Amygdala (tissue), 56 donors: ENCODE measurements around the gene WDR91.

Experiments
- DNase-seq, 56 donors: peaks; one replicate each; lab custom pipeline; 2025; lab: John Stamatoyannopoulos, UW

WDR91 gene

DNA sequence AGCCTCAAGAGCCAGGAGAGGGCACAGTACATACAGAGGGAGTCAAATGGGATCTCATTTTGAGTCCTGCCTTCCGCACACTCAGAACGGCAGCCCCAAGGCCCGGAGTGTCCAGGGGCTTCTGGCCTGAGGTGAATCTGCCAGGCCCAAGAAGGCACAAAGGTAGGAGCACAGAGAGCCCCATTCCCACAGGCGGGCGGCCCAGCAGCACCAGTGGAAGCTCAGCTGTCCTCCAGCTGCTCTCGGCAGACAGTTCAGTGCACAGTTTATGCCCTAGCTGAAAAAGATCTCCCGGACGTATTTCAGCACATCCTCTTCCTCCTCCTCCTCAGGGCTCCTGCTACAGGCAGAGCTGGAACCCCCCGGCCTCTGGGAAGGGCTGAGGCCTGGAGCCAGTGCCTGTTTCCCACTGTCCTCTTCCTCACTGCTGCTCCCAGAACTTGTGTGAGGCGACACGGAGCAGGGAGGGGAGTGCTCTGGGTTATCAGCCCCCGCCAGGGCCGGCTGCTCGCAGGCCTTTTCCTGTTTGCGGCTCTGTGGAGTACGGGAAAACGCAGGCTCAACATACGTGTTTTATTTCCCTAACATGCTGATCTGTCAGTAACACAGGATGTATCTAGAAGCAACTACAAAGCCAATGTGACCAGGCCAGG lies 44.9 kb downstream of the WDR91 start:
- no peak for DNase-seq

DNA sequence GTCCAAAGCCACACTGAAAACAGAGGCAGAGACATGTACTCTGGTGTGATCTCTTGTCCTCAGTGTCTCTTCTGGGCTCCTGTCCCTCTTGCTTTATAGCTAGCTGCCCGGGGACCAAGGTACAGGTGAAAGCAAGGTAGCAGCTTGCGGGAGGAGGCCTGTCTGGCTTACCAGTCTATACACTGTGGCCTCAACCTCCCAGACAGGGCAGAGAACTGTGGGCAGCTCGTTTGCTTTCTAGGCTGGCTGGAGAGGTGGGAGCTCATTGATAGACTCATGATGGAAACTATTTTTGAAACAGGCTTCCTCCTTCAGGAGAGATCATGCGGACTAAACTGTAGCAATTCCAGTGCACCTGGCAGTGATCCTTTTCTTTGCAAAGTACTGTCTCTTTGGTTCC lies 45.5 kb downstream of the WDR91 start:
- no peak for DNase-seq

DNA sequence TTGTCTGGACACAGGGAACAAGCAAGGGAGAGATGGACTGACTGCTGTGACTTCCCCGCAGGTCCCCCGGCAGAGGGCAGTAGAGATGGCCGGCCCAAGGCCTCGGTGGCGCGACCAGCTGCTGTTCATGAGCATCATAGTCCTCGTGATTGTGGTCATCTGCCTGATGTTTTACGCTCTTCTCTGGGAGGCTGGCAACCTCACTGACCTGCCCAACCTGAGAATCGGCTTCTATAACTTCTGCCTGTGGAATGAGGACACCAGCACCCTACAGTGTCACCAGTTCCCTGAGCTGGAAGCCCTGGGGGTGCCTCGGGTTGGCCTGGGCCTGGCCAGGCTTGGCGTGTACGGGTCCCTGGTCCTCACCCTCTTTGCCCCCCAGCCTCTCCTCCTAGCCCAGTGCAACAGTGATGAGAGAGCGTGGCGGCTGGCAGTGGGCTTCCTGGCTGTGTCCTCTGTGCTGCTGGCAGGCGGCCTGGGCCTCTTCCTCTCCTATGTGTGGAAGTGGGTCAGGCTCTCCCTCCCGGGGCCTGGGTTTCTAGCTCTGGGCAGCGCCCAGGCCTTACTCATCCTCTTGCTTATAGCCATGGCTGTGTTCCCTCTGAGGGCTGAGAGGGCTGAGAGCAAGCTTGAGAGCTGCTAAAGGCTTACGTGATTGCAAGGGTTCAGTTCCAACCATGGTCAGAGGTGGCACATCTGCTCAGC lies 46.8 kb downstream of the WDR91 start:
- DNase-seq: peak in 1 of 56 donors; percentile 25

DNA sequence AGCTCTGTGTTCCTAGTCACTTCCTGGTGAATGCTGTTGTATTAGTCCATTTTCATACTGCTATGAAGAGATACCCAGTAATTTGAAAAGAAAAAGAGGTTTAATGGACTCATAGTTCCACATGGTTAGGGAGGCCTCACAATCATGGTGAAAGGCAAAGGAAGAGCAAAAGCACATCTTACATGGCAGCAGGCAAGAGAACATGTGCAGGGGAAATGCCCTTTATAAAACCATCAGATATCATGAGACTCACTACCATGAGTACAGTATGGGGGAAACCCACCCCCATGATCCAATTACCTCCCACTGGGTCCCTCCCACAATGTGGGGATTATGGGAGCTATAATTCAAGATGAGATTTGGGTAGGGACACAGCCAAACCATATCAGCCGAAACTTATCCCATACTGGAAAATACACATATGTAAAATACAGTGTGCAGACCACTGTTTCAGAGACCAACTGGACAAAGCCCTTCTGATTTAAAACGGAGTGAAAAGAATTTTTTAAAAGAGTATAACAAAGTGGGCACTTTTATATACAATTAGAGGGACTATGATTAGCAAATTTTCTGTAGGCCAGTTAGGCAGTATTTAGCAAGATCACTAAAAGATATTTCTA lies 48.8 kb downstream of the WDR91 start:
- DNase-seq: no peak

DNA sequence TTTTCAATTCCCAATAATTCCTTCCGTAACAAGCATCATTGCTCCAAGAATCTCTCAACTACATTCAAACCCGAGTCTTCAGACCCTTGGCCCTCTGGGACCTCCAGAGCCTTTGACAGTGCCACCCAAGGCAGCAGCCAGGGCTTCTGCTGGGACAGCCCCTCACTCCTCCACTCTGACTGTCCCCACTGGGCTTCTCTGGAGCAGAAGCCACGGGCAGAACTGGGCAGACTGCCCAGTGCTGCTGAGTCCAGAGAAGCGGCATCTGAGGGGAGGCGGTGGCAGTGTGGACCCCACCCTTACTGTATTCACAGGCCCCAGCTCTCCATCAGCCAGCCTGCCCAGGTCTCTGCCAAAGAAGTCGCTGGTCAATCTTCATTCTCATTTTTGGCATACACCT lies 49.7 kb downstream of the WDR91 start:
- DNase-seq: no peak

DNA sequence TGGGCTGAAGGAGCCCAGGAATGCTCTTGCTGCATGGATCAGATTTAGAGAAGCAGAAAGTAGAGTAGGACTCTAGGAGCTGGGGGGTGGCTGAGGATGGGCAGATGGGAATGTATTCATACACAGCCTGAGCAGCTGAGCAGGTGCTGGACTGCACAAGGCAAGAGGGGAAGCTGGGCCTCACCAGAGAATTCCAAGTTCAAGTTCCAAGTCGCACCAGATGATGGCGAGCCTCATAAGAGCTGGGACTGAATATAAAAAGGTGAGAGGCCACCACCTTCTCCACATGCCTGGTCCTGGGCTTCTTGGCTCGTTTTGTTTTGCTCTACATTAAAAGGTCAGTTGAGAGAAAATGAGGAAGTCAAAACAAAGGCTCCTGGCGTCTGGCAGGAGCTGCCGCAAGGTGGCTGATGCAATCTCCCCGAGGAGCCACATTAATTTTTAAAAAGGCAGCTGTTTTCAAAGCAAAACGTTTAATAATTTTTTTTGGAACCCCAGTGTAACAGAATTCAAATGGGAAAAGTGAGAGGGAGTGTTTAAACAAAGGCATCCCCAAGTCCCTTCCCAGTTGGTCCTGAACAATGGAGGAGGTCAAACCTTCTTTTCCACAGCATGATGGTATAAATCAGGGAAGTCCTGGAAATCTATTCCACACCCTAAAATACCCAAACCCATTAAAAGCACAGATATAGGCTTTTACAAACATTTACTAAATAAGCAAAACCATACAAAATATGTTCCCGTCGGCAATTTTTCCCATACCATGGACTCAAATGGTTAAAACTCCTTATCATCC lies 50.3 kb downstream of the WDR91 start:
- DNase-seq: no peak

DNA sequence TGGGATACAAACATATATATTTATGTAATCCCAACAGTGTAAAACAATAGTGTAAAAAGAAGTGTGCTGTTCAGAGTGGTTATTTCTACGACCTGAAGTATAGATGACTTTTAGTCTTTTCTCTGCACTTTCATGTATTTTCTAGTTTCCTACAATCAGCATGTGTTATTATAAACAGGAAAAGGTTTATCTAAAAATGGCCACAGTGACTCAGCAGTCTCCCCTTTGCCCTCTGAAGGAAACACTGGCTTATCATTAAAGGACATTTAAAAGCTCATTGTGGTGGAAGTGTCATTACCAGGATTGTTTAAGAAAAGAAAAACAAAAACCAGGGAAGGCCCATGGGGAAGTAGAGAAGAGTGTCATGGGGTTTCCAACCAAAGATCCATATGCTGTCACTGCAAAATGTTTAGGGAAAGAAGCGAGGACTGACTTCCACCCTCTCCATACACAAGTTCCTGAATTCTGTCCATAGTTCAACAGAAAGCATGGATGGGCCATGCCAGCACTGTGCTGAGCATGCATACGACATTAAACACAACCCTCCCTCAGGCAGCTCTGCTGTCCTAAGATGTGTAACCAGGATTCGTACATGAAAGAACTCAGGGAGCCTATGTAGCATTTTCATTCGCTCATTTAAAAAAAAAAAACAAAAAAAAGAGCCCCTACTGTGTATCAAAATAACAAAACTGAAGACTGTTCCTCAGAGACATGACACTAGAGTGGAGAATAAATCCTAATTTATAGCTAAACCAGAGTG lies 51.0 kb downstream of the WDR91 start:
- no peak for DNase-seq

DNA sequence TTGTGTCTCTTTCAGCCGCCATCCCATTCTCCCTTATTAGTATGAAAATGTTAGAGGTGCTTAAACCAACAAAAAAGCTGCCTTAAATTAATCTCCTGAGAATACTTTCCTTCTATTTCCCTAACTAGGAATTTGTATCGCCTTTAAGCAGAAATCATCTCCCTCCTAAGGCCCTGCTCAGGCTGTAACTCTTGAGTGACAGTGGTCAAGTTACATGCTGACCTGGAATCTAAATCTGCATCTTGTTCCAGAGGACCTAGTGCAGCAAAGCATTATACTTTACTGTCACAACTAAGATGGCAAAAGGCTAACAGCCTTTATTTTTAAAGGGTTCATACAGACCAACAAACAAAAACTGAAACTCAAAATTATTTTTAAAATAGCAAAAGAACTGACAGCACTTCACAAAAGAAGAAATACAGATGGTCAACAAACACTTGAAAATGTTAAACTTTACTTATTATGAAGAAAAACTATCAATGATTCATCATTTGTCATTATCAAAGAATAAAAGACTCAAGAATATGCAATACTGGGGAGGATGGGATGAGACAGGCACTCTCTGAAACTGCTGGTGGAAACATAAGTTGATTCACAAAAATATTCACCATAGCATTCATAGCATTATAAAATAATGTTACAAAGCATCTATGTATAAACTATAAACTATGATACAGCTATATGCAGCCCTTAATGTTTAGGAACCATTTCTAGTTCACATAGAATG lies 51.8 kb downstream of the WDR91 start:
- DNase-seq: no peak

DNA sequence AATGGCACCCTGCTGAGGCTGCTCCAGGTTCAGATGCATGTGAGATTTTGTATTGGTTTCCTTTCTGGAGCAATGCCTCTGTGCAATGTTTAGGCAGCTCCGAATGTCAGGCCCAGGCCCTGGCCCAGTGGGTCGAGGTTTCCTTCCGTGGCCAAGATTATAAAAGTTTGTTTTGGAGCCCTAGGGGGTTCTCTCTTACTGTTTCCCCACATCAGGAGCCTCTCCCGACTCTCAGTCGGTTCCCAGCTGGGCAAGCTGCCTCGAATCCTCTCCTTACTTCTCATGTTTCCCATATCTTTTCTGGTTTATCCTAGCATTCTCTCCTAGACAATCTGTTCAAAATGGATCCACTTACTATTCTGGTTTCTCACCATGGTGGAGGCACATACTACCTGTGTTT lies 52.5 kb downstream of the WDR91 start:
- DNase-seq: no peak

DNA sequence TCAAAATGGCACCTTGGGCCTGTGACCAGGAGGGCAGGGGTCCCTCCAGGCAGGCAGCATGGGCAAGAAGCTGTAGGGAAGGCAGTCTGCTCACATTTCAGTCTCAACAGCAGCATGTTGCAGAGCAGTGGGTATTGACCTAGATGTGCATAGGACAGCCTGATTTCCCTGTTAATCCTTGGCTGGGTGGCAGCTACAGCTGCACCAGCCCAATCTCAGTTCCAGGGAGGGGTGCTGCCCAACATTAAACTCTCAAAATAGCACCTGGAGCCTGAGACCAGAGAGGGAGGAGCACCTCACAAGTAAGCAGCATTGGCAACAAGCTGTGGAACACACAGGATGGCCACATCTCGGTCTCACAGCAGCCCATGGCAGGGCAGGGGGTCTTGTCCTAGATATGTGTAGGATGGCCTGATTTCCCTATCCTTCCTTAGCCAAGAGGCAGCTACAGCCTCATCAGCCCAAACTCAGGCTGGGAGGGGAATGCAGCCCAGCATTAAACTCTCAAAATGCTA lies 53.1 kb downstream of the WDR91 start:
- DNase-seq: no peak

DNA sequence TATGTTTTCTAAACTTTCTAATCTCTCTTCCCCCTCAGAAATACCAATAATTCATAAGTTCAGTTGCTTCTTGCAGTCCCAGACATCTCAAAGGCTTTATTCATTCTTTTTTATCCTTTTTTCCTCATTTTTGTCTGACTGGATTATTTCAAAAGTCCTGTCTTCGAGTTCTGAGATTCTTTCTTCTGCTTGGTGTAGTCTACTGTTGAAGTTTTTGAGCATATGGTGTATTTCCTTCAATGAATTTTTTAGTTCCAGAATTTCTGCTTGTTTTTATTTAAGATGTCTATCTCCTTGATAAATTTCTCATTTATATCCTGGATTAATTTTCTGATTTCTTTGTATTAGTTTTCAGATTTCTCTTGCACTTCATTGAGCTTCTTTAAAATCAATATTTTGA lies 55.0 kb downstream of the WDR91 start:
- no peak for DNase-seq

DNA sequence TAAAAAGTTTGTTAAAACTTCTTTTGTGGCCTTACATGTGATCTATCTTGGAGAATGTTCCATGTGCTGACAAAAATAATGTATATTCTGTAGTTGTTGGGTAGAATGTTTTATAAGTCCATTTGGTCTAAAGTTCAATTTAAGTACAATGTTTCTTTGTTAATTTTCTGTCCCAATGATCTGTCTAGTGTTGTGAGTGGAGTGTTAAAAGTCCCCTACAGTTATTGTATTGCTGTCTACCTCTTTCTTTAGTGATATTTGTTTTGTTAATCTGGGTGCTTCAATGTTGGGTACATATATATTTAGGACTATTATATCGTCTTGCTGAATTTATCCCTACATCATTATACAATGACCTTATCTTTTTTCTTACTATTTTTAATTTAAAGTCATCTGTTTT lies 56.6 kb downstream of the WDR91 start:
- DNase-seq: no peak

DNA sequence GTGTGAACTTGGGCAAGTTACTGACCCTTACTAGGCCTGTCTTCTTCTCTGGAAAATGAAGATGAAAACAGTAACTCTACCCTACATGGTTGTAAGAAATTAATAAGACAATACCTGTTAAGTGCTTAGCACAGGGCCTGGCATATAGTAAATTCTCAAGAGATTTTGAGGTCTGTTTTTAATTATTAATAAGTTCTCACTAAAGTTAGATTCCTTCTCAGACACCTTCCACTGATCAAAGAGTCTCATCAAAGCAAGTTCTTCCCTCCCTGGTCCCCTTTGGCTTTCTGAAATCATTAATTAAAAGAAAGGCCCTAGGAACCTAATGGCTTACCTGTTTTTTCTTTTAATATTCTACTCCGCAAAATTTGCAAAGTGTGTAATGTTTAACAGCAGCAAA lies 58.9 kb downstream of the WDR91 start:
- DNase-seq: no peak

DNA sequence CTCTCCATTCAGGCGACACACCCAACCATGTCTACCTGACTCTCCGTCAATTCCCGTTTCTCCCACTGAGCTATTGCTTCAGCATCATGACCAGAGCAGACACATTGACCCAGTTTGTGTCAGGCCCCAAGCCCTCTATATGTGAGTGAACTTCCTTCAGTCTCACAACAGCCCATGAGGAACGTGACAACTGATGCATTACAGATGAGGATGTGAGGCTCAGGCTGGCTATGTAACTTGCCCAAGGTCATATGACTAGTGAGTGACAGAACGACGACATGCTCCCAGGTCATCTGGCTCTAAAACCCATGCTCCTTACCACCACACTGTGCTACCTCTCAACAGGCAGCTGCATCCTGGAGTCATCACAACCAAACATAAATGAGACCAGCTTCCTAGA lies 59.8 kb downstream of the WDR91 start:
- no peak for DNase-seq

DNA sequence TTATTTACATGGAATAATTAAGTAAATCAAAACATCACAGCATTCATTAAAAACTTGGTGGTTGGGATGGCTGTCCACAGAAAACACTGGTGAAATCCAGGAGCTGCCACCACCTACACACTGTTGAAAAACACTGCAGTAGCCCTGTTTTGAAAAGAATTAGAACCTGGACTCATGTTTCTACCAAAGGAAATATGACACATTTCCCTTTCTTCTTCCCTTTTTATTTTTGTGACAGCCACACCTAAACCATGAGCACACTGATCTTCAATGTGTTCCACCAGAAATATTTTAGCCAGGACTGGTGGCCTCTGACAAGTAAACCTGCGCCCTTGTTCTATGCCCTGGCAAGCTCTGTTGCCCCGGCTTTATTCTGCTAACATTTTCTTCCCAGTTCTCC lies 60.2 kb downstream of the WDR91 start:
- no peak for DNase-seq

DNA sequence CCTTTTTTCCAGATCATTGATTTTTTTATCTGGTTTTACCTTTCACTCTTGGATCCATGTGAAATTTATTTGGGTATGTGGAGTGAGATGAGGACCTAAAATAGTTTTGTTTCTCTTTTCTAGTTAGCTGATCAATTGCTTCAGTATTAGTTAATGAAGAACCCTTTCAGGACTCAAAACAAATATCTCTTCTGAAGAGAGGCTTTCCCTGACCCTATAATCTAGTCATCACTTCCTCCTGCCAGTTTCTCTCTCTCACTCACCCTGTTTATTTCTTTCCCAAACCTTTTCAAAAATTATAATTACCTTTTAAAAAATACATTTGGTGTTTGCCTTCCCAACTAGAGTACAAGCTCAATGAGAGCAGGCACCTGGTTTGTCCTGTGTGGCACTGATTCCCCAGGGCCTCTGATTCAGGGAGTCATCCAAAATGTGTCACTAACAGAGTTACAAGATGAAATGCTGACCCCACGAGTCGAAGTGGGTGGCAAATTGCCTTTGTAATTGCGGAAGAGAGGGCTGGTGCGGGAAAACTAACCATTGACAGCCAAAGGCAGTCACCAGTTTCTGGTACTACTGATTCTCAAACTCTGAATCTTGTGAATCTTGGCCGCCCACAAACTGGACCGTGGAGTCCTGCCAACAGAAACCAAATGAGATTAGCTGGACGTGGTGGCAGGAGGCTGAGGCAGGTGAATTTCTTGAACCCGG lies 61.1 kb downstream of the WDR91 start:
- DNase-seq: no peak

DNA sequence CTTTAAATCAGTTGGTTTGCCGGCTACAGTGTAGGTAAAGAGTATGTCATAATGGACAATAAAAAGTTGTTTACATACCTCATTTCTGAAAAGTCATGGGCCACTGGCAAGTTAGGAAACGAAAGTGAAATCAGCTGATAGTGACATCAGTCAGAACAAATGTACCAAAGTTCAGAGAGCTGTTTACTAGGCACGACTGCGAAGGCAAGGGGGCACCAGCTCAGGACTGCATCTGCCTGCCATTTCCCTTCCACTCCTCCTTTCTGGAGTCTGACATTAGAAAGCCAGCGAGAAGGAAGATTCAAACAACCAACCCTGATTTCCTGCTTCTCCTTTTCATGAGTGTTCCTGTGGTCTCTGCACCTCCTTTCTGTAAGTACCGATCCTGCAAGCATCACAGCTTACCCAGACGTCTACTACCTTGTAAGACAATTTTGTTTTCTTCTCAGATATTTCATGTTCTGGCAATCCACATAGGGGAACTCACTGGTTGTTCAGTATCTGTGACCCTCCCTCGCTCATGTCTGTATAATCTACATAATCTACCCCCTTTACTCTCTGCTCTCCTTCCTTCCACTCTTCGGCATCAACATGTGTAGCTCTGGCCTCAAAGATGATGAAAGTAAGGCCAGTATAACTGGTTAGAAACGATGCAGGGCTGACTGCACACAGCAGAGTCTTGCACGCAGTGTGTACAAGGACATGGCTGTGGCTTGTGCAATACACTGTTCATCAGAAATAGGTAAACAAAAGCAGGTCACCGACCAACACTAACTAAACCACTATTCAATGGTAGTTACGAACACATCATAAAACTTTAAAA lies 63.2 kb downstream of the WDR91 start, which contains the start of gene TMEM140:
Gene TMEM140 (plus strand): TSS at position 174 of the 823 bp plus-strand sequence. CDS start 16,370 bp downstream, outside the sequence.
- peak in 14 of 56 donors; percentile 19 to 56 (median 40) for DNase-seq

DNA sequence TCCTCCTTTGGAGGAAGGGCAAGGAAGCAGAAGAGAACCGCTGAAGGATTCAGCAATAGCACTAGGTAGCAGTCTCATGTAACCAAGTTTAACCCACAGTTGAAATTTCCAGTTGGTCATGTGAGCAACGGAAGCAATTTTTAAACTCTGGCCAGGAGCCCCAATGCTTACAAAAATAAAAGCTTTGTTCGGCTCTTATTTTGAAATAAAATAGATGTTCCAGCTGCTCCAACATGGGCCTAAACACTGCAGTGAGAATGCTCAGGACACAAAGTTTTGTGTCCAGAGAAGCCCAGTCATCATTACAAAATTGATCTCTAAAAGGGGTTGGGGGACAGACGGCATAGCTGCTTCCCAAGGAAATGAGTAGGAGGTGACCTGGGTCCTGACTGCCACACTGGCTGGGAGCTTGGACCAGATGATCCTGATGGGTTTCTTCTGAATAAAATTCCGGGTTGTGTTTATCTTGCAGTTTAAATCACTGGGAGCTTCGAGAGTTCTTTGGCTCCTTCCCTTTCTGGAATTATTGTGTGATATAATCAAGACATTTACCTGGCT lies 63.9 kb downstream of the WDR91 start:
- no peak for DNase-seq
